Middle frontal gyrus (tissue), 1 donor: Measurements from ENCODE around the gene STARD10.
"Not testable (repeated sequence)": the region's sequence is repeated elsewhere in the genome, so short reads cannot be mapped to it uniquely, and the experiment has no call there.

ENCODE experiments used
- DNase-seq: peaks from one replicate; pipeline ENCODE4 v3.0.0-alpha.2; 2015; ENCODE audit warnings: low spot score; ENCODE audit errors: extremely low spot score

STARD10 gene

DNA sequence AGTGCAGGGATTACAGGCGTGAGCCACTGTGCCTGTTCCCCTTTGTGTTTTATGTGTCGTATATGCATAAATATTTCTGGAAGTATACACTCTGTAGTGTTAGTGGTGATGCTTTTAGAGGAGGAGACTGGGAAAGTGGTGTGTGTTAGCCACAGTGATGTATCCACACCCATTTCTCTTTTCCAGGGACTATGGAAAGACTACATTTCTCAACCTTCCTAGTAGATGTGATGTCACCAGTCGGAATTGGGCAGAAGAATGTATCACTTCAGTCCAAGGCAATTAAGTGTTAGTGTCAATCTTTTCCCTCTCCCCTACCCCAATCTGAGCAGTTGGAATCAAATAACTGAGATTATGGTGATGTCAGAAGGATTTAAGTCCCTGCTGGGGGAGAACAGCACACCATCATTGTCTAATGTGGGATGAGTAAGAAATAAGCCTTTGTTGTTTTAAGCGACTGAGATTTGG lies 14.5 kb upstream of the STARD10 start:
- no peak for DNase-seq

DNA sequence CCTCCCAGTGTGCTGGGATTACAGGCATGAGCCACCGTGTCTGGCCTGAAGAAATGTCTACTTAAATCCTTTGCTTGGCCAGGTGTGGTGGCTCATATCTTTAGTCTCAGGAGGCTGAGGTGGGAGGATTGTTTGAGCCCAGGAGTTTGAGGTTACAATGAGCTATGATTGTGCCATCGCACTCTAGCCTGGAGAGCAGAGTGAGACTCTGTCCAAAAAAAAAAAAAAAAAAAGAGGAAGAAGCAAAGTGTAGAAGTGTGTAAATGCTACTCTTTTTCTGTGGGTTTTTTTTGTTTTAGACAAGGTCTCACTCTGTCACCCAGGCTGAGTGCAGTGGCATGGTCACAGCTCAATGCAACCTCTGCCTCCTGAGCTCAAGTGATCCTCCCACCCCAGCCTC lies 13.9 kb upstream of the STARD10 start:
- no peak for DNase-seq

DNA sequence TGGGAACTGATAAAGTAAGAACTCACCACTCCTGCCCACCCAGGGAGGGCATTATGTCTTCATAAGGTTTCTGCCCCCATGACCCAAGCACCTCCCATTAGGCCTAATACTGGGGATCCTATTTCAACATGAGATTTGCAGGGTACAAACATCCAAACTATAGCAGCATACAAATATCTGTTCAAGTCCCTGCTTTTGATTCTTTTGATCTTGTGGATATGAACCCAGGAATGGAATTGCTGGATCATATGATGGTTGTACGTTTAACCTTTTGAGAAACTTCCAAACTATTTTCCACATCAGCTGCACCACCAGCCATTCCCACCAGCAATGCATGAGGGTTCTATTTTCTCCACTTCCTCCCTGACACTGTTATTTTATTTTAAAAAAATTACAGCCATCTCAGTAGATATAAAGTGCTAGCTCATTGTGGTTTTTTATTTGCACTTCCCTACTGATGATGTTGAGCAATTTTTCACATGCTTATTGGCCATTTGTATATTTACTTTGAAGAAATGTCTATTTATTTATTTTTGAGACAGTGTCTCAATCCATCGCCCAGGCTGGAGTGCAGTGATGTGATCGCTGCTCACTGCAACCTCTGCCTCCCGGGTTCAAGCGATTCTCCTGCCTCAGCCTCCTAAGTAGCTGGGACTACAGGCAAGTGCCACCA lies 13.3 kb upstream of the STARD10 start:
- no peak for DNase-seq

DNA sequence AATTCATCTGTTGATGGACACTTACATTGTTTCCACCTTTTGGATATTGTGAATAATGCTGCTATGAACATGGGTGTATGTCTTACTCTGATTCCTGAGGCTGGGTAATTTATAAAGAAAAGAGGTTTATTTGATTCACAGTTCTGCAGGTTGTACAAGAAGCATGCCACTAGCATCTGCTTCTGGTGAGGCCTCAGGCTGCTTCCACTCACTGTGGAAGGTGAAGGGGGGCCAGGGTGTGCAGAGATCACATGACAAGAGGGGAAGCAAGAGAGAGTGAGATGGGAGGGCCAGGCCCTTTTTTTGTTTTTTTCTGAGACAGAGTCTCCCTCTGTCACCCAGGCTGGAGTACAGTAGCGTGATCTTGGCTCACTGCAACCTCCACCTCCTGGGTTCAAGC lies 12.5 kb upstream of the STARD10 start:
- not testable (repeated sequence) for DNase-seq

DNA sequence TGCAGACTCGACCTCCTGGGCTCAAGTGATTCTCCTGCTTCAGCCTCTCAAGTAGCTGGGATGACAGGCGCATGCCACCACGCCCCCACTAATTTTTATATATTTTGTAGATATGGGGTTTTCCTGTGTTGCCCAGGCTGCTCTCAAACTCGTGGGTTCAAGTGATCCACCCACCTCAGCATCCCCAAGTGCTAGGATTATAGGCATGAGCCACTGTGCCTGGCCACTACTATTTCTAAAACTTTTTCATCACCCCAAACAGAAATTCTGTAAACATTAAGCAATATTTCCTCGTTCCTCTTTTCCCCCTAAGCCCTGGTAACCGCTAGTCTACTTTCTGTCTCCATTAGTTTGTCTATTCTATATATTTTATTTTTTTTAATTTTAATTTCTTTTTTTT lies 11.4 kb upstream of the STARD10 start:
- no peak for DNase-seq

DNA sequence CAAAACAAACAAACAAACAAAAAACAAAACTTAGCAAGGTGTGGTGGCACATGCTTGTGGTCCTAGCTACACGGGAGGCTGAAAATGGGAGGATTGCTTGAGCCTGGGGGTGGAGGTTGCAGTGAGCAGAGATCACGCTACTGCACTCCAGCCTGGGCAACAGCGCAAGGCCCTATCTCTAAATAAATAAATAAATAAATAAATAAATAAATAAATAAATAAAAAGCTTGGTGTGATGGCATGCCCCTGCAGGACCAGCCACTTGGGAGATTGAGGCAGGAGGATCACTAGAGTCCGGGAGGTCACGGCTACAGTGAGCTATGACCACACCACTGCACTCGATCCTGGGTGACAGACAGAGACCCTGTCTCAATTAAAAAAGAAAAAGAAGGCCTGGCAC lies 9.0 kb upstream of the STARD10 start:
- no peak for DNase-seq

DNA sequence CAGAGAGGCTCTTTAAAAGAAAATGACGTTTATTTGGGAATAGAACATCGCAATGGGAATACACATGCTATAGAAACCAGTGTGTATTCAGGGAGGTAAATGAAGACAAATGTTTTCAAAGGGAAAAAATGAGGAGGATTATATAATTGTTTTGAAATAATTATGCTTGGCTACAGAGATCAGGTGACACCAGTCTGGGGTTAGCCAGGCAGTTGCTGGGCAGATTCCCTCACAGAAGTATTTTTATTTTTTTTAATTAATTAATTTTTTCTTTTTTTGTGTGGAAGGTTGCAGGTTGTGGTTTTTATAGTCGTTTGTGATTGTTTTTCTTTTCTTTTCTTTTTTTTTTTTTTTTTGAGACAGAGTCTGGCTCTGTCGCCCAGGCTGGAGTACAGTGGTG lies 5.6 kb upstream of the STARD10 start:
- no peak for DNase-seq

DNA sequence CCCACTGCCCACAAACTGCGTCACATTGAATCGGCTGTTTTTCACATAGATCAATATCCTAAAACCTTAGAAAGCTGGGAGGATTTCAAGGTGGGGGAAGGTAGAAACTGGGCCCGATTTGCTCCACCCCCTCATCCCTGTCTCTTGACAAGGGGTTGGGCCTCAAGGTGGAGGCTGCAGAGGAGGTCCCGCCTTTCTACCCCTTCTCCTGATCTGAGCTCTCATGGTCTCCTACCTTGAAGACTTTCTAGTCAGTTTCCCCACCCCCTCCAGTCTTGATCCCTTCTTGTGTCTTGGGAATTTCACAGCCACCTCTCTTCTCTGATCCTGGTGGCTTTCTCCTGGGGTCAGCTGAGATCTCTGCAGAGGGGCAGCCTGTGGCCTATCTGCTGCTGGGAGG lies 4.5 kb upstream of the STARD10 start:
- no peak for DNase-seq

DNA sequence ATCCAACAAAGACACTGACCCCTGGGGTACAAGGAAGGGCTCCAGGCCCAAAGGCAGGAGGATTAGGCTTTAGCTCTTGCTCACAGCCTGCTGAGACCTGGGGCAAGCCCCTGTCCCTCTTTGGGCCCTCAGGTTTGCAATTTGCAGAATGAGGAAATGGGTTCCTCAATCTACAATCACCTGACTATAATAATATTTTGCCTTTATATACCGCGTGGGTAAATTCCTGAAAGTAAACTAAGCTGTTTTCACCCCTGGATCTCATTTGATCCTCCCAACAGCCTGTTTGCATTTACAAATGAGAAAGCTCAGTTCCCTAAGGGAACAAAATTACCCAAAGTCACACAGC lies 797 bp downstream of the STARD10 start:
- no peak for DNase-seq

DNA sequence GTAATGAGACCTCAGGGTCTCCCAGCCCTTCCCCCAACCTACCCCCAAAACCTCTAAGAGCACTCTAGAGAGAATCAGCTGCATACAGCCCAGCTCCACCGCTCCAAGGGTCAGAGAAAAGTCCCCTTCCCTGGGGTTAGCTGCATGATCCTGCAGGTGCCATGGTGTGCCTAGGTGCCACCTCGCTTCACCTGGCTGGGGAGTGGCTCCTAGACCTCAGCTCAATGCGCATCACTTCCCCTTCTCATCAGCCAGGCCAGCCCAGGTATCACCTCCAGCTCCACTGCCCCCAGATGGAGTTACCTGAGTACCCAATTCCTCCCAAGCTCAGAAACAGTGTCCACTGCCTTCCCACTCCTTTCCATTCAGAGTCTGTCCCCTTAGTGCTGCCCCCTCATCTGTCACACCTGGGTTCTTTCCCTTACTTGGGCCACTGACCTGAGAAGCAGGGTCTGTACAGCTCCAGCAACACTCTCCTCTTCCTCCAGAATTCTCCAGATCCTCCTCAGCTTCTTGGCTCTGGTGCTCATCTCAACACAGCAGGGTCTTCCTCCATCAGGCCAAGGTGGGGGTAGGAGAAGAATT lies 1.3 kb downstream of the STARD10 start:
- no peak for DNase-seq

DNA sequence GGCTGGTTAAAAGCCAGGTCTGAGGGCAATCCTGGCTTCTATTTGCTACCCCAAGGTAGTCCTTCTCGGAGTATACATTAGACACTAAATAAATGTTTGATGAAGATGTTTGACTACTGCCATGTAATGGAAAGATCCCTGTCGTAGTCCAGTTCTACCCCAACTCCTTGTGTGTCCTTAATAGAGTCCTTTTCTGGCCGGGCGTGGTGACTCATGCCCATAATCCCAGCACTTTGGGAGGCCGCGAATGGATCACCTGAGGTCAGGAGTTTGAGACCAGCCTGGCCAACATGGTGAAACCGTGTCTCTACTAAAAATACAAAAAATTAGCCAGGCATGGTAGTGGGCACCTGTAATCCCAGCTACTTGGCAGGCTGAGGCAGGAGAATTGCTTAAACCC lies 2.6 kb downstream of the STARD10 start:
- DNase-seq: not testable (repeated sequence)

DNA sequence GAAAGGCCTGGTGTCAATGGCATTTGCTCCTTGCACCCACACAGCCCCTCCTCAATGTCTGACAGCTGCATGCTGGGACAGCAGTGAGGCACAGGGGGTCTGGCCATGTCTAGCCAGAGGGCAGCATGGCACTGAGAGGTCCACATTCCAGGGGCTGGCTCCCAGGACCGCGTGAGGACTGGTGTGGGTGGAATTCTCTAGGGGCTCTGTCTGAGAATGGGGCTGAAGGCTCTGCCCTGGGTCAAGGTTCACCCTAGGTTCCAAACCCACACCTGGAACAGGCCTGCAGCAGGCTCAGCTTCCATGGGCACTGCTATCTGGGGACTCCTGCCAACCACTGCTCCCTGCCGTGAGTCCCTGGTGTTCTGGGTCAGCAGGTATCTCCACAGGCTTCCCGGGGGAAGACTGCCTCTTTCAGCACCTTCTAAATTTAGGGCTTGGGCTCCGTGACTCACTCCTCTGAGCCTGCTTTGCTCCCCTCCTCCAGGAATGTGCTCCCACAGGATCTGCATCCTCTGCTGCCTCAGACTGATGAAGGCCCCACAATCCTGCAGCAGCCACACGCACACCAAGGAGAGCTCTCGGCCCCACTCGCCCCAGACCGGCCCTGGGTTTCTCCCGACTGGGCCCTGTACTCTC lies 4.2 kb downstream of the STARD10 start:
- peak; percentile 57 for DNase-seq

DNA sequence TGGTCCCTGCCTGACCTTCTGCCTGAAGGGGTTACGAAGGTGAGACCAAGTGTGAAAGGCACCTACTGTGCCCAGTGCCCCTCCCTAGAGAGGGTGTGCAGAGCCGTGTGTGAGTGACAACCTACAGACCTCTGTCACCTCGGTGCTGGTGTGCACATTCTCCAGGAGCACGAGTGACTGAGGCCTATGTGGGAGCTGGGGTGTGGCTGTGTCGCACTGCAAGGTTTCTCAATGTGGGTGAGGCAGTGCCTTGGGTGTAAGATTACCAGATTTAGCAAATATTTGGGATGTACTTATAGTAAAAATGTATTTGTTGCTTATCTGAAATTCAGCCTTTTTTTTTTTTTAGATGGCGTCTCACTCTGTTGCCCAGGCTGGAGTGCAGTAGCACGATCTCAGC lies 5.6 kb downstream of the STARD10 start:
- DNase-seq: no peak

DNA sequence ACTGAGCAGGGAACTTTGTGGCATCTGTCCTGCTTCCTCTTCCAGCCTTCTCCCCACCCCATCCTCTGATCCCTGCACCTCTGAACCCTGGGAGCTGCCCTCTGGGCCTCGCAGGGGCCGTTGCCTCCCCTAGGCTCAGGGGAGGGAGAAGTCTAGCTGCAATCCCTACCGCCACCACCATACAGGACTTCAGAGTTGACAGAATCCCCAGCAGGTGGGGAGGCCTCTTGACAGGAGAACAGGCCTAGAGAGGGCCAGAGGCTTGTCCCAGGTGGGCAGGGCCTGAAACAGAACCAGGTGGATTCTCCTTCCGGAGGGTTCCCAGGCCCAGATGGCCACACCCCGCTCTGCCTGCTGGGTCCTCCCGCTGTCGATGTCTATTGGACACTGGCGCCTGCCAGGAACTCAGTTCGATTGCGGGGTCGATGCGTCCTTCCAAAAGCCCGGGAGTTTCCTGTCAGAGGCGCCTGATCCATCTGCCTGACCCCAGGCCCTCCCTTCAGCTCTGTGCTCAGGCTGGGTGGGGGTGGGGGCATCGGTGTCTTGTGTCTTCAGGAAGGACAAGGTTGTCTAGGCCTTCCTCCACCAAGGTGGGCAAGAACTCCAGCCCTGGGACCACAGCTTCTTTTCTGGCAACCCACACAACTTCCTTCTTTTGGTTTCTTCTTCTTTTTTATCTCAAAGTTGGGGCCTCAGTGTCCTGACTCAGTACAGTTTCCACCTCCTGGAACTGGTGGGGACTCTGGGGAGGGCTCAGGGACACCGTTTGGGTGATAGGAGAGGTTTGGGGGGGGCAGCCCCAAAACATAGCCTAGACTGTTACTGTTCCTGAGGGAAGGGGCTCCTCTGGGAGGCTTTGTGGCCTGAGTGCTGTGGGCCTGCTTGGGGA lies 6.4 kb downstream of the STARD10 start:
- DNase-seq: no peak

DNA sequence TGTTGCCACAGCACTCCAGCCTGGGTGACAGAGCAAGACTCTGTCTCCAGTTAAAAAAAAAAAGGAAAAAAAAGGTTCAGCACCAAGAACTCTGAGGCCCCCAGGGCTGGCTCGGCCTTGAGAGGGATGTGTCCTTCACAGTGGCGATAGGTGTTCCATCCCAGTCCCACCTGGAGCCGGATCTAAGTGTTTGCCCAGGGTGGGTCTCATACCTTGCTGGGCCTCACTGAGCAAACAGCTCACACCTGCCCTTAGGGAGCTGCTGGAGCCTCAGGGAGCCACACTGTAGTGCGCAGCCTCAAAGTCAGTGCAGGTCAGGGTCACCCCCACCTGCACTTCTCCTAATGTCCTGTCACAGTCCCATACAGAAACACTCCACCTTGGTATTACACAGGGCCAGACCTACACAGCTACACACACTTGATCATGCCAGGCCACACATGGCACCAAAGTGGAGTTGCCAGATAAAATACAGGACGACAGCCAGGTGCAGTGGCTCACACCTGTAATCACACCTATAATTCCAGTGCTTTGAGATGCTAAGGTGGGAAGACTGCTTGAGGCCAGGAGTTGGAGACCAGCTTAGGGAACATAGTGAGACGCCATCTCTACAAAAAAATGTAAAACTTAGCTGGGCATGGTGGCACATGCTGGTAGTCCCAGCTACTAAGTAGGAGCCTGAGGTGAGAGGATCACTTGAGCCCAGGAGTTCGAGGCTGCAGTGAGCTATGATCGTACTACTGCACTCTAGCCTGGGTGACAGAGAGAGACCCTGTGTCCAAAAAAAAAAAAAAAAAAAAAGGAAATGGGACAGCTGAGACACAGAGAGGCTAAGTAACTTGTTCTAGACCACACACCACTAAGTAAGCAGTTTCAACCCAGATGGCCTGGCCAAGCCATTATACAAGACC lies 7.3 kb downstream of the STARD10 start:
- DNase-seq: no peak

DNA sequence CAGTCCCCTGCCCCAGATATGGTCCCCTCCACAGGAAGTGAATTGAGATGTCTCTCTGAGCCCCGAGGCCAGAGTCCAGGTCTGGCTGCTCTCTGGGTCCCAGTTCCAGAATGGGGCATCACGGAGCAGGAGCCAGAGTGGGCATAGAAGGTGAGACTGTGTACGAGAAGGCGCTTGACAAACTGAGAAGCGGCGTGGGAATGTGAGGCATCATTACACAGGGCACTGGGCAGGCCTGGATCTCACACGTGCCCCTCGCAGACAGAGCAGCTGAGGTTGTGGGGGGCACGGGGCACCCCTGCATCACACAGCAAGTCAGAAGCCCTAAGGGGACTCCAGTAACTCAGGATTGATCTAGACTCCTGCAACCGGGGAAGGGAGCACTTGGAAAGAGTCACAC lies 9.2 kb downstream of the STARD10 start:
- no peak for DNase-seq

DNA sequence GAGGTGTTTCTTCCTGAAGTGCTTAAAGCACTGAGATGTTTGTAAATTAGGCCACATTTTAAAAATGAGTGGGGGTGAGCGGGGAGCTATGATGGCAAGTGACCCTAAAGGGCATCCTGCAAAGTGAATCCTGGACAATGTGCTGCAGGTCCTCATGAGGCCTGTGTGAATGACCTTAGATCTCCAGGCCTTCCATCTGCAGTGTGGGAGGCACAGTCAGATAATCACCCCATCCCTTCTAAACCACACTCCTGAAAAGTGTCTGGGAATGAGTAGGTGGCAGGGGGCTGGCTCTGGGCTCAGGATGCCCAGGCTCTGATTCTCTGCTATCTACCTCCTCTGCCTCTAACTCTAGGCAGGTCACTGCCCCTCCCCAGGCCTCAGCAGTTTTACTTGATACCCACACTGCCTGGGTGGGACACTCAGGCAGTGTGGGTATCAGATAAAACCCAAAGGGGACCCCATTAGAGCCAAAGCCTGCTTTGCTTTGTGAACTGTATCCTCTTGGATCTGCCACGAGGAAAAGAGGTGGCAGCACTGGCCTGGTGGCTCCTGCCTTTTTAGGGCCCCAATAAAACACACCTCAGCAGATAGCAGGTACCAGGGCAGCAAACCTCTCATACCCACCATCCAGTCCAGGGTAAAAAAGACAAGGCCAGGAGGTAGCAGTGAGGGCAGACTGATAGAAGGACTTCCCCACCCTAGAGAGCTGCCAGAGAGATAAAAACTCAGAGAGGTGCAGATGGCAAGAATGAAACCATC lies 10.5 kb downstream of the STARD10 start:
- no peak for DNase-seq

DNA sequence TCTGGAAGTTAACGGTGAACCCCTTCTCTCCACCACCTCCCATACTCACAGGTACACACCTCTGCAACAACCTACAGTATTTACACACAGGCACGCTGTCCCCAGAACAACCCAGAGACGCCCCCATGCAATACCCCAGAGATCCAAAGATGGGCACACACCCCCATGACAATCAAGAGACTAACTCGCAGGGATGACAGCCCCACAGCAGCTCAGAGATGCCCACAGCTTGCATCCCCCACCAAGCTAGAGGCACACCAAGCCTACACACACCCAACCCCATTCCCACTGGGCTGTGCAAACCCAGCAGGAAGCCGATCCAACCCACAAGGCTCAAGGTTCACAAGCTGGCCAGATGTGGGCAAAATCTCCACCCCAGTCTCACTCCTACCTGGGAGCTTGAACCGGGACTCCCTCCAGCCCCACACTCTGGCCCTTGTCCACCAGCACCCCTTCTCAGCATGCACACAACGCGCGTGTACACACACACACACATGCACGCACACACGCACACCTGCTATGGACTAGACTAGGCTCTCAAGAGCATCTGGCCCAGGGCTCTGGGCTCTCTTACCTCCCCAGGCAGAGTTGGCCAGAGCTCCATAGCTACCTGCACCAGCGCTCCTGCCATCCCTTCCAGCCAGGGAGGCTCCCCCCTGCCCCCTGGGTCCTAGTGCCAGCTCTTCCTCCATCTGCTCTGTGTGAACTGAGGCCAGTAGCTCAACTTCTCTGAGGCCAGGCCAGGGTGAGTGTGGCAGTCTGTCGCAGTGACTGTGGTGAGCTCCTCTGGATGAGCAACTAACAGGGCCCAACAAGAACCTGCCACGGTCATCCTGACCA lies 11.5 kb downstream of the STARD10 start:
- no peak for DNase-seq
